SJSA1 (cell line): ENCODE measurements around the gene TOLLIP. TPM values are rescaled to one million over a fixed set of nuclear protein-coding genes. Genes with fewer than 3 reads are reported as not detected.
A peak's percentile ranks its signal among the peaks of the same experiment; 100 is the strongest.

Experiments
- DNase-seq, 2 experiments: peaks; one replicate each; pipeline ENCODE4 v3.0.0-alpha.2; 2015 to 2020; ENCODE audit warnings: low spot score in 2 of 2, low read depth in 1 of 2
- H3K27ac ChIP-seq: fragments of 250-450 bp; sonication (Bioruptor Pico); 2 replicates; pipeline ENCODE4 v1.5.1; 2020; ENCODE audit warnings: mild to moderate bottlenecking, moderate library complexity
- H3K27me3 ChIP-seq: fragments of 250-450 bp; sonication (Bioruptor Pico); replicated peaks from 2 replicates; pipeline ENCODE4 v1.5.1; 2020; ENCODE audit warnings: mild to moderate bottlenecking, moderate library complexity
- H3K36me3 ChIP-seq: fragments of 250-450 bp; sonication (Bioruptor Pico); 2 replicates; pipeline ENCODE4 v1.5.1; 2020; ENCODE audit warnings: mild to moderate bottlenecking
- H3K4me1 ChIP-seq: fragments of 250-450 bp; sonication (Bioruptor Pico); replicated peaks from 2 replicates; pipeline ENCODE4 v1.6.1; 2021; ENCODE audit warnings: mild to moderate bottlenecking
- H3K4me3 ChIP-seq: fragments of 250-450 bp; sonication (Bioruptor Pico); 2 replicates; pipeline ENCODE4 v1.5.1; 2020; ENCODE audit warnings: mild to moderate bottlenecking
- H3K9me3 ChIP-seq: fragments of 250-450 bp; sonication (Bioruptor Pico); replicated peaks from 2 replicates; pipeline ENCODE4 v1.5.1; 2020; ENCODE audit warnings: mild to moderate bottlenecking
- total RNA-seq: library from RNA; depleted of rRNA; stranded (reverse); fragments of >200 nt; shearing (Covaris generic); gene quantifications from 2 replicates; pipeline ENCODE4 v1.2.3, GENCODE V29; 2014

TOLLIP gene
- total RNA-seq, 1 experiment from 2014 or later = 18.8 TPM

GRCh38 chr11:1310772-1311468 lies 1.5 kb upstream of the TOLLIP start:
- Histone ChIP-seq H3K9me3 (no peaks in the 10 kb centered on the region; the same call in 1 of the 2 replicates), H3K27ac (no peak overlapping the region), H3K4me1 (peaks cover 11% of the 10 kb centered on the region), H3K36me3 (peaks cover 4% of the 10 kb centered on the region), H3K27me3 (no peaks in the 10 kb centered on the region), H3K4me3 (peak overlapping the region; percentile 94; the same call in 1 of the 2 replicates)
- no peak for DNase-seq

GRCh38 chr11:1310318-1310687 lies 871 bp upstream of the TOLLIP start:
- Histone ChIP-seq H3K36me3 (peaks cover 4% of the 10 kb centered on the region), H3K27ac (peak overlapping the region; percentile 63), H3K4me3 (peak overlapping the region; percentile 94)

GRCh38 chr11:1308743-1309497 lies 512 bp downstream of the TOLLIP start:
- DNase-seq = peak in 1 of 2 experiments; percentile 2
- H3K4me1 ChIP-seq = peaks cover 11% of the 10 kb centered on the region
- H3K4me3 ChIP-seq = peak overlapping the region; percentile 94
- H3K9me3 ChIP-seq = no peaks in the 10 kb centered on the region; the same call in 1 of the 2 replicates
- peak overlapping the region; percentile 63 for H3K27ac ChIP-seq
- H3K36me3 ChIP-seq = peaks cover 4% of the 10 kb centered on the region
- no peaks in the 10 kb centered on the region for H3K27me3 ChIP-seq

More at GRCh38 chr11:1310318-1310687, 871 bp upstream of the TOLLIP start:
- Histone ChIP-seq H3K9me3 (no peaks in the 10 kb centered on the region; the same call in 1 of the 2 replicates), H3K4me1 (peaks cover 11% of the 10 kb centered on the region), H3K27me3 (no peaks in the 10 kb centered on the region)
- no peak for DNase-seq

- H3K9me3 ChIP-seq = no peaks in the 10 kb centered on the region; the same call in 1 of the 2 replicates
- DNase-seq = no peak
- no peaks in the 10 kb centered on the region for H3K27me3 ChIP-seq
- peaks cover 11% of the 10 kb centered on the region for H3K4me1 ChIP-seq
- H3K27ac ChIP-seq = no peak overlapping the region
- peak overlapping the region; percentile 94 for H3K4me3 ChIP-seq
- peaks cover 4% of the 10 kb centered on the region for H3K36me3 ChIP-seq
Measured at GRCh38 chr11:1307998-1308742, 1.3 kb downstream of the TOLLIP start.

GRCh38 chr11:1307163-1307870 lies 2.1 kb downstream of the TOLLIP start:
- H3K4me3 ChIP-seq = no peak overlapping the region

GRCh38 chr11:1306186-1307162 lies 3.0 kb downstream of the TOLLIP start:
- peaks cover 4% of the 10 kb centered on the region for H3K36me3 ChIP-seq
- no peaks in the 10 kb centered on the region for H3K27me3 ChIP-seq
- DNase-seq = no peak
- no peak overlapping the region for H3K27ac ChIP-seq
- H3K4me3 ChIP-seq = no peak overlapping the region
- peaks cover 11% of the 10 kb centered on the region for H3K4me1 ChIP-seq
- no peaks in the 10 kb centered on the region for H3K9me3 ChIP-seq

More at GRCh38 chr11:1307163-1307870, 2.1 kb downstream of the TOLLIP start:
- Histone ChIP-seq H3K27ac (no peak overlapping the region), H3K9me3 (no peaks in the 10 kb centered on the region; the same call in 1 of the 2 replicates), H3K4me1 (peaks cover 11% of the 10 kb centered on the region), H3K36me3 (peaks cover 4% of the 10 kb centered on the region), H3K27me3 (no peaks in the 10 kb centered on the region)
- no peak for DNase-seq

GRCh38 chr11:1305501-1306056 lies 3.9 kb downstream of the TOLLIP start:
- Histone ChIP-seq H3K4me1 (peaks cover 11% of the 10 kb centered on the region), H3K27ac (no peak overlapping the region), H3K36me3 (peaks cover 4% of the 10 kb centered on the region), H3K27me3 (no peaks in the 10 kb centered on the region), H3K9me3 (no peaks in the 10 kb centered on the region), H3K4me3 (no peak overlapping the region)
- no peak for DNase-seq

GRCh38 chr11:1305063-1305495 lies 4.4 kb downstream of the TOLLIP start:
- no peak for DNase-seq
- H3K27me3 ChIP-seq = no peaks in the 10 kb centered on the region
- no peak overlapping the region for H3K27ac ChIP-seq
- H3K36me3 ChIP-seq = peaks cover 4% of the 10 kb centered on the region
- H3K9me3 ChIP-seq = no peaks in the 10 kb centered on the region
- peaks cover 7% of the 10 kb centered on the region for H3K4me1 ChIP-seq
- H3K4me3 ChIP-seq = no peak overlapping the region

GRCh38 chr11:1304380-1304779 lies 5.1 kb downstream of the TOLLIP start:
- 0 out of 2 replicates have a peak, but pooled peaks cover 3% of the 10 kb centered on the region for H3K4me1 ChIP-seq
- no peak for DNase-seq
- H3K27ac ChIP-seq = no peak overlapping the region
- H3K27me3 ChIP-seq = no peaks in the 10 kb centered on the region
- no peak overlapping the region for H3K4me3 ChIP-seq
- no peaks in the 10 kb centered on the region for H3K9me3 ChIP-seq
- H3K36me3 ChIP-seq = peaks cover 4% of the 10 kb centered on the region

- no peak overlapping the region for H3K27ac ChIP-seq
- no peak for DNase-seq
- H3K4me1 ChIP-seq = 0 out of 2 replicates have a peak, but pooled peaks cover 3% of the 10 kb centered on the region
- H3K4me3 ChIP-seq = no peak overlapping the region
- H3K36me3 ChIP-seq = no peaks in the 10 kb centered on the region
- H3K9me3 ChIP-seq = no peaks in the 10 kb centered on the region
- no peaks in the 10 kb centered on the region for H3K27me3 ChIP-seq
Measured at GRCh38 chr11:1303973-1304372, 5.5 kb downstream of the TOLLIP start.

- Histone ChIP-seq H3K4me1 (0 out of 2 replicates have a peak, but pooled peaks cover 2% of the 10 kb centered on the region), H3K36me3 (no peaks in the 10 kb centered on the region), H3K9me3 (no peaks in the 10 kb centered on the region), H3K27ac (no peak overlapping the region), H3K4me3 (no peak overlapping the region), H3K27me3 (no peaks in the 10 kb centered on the region)
- no peak for DNase-seq
Measured at GRCh38 chr11:1303126-1303821, 6.2 kb downstream of the TOLLIP start.
